ENCODE results near the gene HAUS5. TPM values are rescaled to one million over a fixed set of nuclear protein-coding genes. Genes with fewer than 3 reads are reported as not detected.

Gene HAUS5
- total RNA-seq, 1 donor from 2014 or later, result 5.3 TPM

DNA sequence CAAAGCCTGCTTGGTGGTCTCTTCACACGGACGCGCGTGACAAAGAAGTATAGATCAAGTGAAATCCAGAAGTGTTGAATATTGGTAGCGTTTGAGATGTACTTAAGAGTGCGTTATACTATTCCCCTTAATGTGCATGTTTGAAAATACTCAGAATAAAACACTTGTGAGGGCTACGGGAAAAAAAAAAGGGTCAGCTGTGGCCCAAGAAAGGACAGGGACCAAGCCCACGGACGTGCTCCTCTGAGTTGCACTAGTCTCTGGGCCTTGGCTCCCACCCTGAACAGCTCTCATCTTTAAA, 15.7 kb downstream of the HAUS5 start:
- Mint-ChIP-seq H3K27me3 (ENCODE audit: low read depth, unreplicated experiment) (no peaks in the 10 kb centered on the region), H3K4me3 (ENCODE audit: unreplicated experiment) (peak overlapping the region; percentile 100), H3K4me1 (ENCODE audit: low read depth, unreplicated experiment) (peaks cover 5% of the 10 kb centered on the region), H3K27ac (ENCODE audit: unreplicated experiment) (peak overlapping the region; percentile 98), H3K9me3 (ENCODE audit: unreplicated experiment) (no peaks in the 10 kb centered on the region), H3K36me3 (ENCODE audit: low read depth, unreplicated experiment) (peaks cover 3% of the 10 kb centered on the region)
- H3K4me1 ChIP-seq (ENCODE audit: insufficient read depth, low read length), result no peaks in the 10 kb centered on the region
- H3K27ac ChIP-seq (ENCODE audit: low read depth, low read length), result peak overlapping the region; percentile 53
- H3K9ac ChIP-seq (ENCODE audit: low read length), result peak overlapping the region; percentile 95
- H4K20me1 ChIP-seq (ENCODE audit: insufficient read depth, low read length), result no peaks in the 10 kb centered on the region
- H3K4me3 ChIP-seq (ENCODE audit: insufficient read depth, low read depth, low read length), result peak overlapping the region; percentile 79
- DNase-seq (ENCODE audit: low read depth), result no peak
- peaks cover 24% of the 10 kb centered on the region for H3K79me2 ChIP-seq (ENCODE audit: insufficient read depth, low read length)
- peak overlapping the region; percentile 69 for H2AFZ ChIP-seq (ENCODE audit: low read depth, low read length)
- TF ChIP-seq CTCF (IDR thresholded peaks at IDR 0.05; ENCODE audit: insufficient read depth, low read depth, low read length), result no peak
- no peak for TF ChIP-seq EZH2 (IDR thresholded peaks at IDR 0.05; ENCODE audit: insufficient read depth, low read length)
- peaks cover 18% of the 10 kb centered on the region for H3K36me3 ChIP-seq (ENCODE audit: insufficient read depth, low read length)
- no peaks in the 10 kb centered on the region for H3K9me3 ChIP-seq (ENCODE audit: insufficient read depth, low read depth, low read length)
- H3K27me3 ChIP-seq (ENCODE audit: insufficient read depth, low read length), result no peaks in the 10 kb centered on the region
- H3K4me2 ChIP-seq (ENCODE audit: low read length), result peak overlapping the region; percentile 99
- FAIRE-seq, result no peak

- peak; percentile 98 for DNase-seq (ENCODE audit: low read depth)
- Mint-ChIP-seq H3K4me3 (ENCODE audit: unreplicated experiment) (peak within 1 kb of the TSS; percentile 100), H3K27me3 (ENCODE audit: low read depth, unreplicated experiment) (no peaks in the 10 kb centered on the region), H3K27ac (ENCODE audit: unreplicated experiment) (peak within 1 kb of the TSS; percentile 98), H3K36me3 (ENCODE audit: low read depth, unreplicated experiment) (peaks cover 3% of the 10 kb centered on the region), H3K4me1 (ENCODE audit: low read depth, unreplicated experiment) (peaks cover 5% of the 10 kb centered on the region), H3K9me3 (ENCODE audit: unreplicated experiment) (no peaks in the 10 kb centered on the region)
- Histone ChIP-seq H3K27ac (ENCODE audit: low read depth, low read length) (peak within 1 kb of the TSS; percentile 81), H3K9ac (ENCODE audit: low read length) (peak within 1 kb of the TSS; percentile 95), H4K20me1 (ENCODE audit: insufficient read depth, low read length) (no peaks in the 10 kb centered on the region), H2AFZ (ENCODE audit: low read depth, low read length) (peak within 1 kb of the TSS; percentile 70), H3K36me3 (ENCODE audit: insufficient read depth, low read length) (peaks cover 19% of the 10 kb centered on the region), H3K4me2 (ENCODE audit: low read length) (peak within 1 kb of the TSS; percentile 99), H3K79me2 (ENCODE audit: insufficient read depth, low read length) (peaks cover 24% of the 10 kb centered on the region), H3K9me3 (ENCODE audit: insufficient read depth, low read depth, low read length) (no peaks in the 10 kb centered on the region), H3K4me1 (ENCODE audit: insufficient read depth, low read length) (no peaks in the 10 kb centered on the region), H3K27me3 (ENCODE audit: insufficient read depth, low read length) (no peaks in the 10 kb centered on the region), H3K4me3 (ENCODE audit: insufficient read depth, low read depth, low read length) (peak within 1 kb of the TSS; percentile 79)
- TF ChIP-seq EZH2 (IDR thresholded peaks at IDR 0.05; ENCODE audit: insufficient read depth, low read length) (no peak), CTCF (IDR thresholded peaks at IDR 0.05; ENCODE audit: insufficient read depth, low read depth, low read length) (no peak)
- FAIRE-seq, result peak; percentile 95
Observed at GRCh38 chr19:35628565-35629331, 16.2 kb downstream of the HAUS5 start, which contains the start of gene RBM42. Gene RBM42, plus strand, starts transcription at chr19:35629036. Its CDS starts 118 bp downstream, at chr19:35629154.

GRCh38 chr19:35629332-35629633, 16.7 kb downstream of the HAUS5 start:
- FAIRE-seq (no peak), DNase-seq (ENCODE audit: low read depth) (no peak)
- peak overlapping the region; percentile 99 for H3K4me2 ChIP-seq (ENCODE audit: low read length)
- Mint-ChIP-seq H3K4me3 (ENCODE audit: unreplicated experiment) (peak overlapping the region; percentile 100), H3K27me3 (ENCODE audit: low read depth, unreplicated experiment) (no peaks in the 10 kb centered on the region), H3K36me3 (ENCODE audit: low read depth, unreplicated experiment) (peaks cover 3% of the 10 kb centered on the region), H3K9me3 (ENCODE audit: unreplicated experiment) (no peaks in the 10 kb centered on the region), H3K4me1 (ENCODE audit: low read depth, unreplicated experiment) (peaks cover 5% of the 10 kb centered on the region), H3K27ac (ENCODE audit: unreplicated experiment) (peak overlapping the region; percentile 98)
- H3K79me2 ChIP-seq (ENCODE audit: insufficient read depth, low read length), result peaks cover 24% of the 10 kb centered on the region
- TF ChIP-seq EZH2 (IDR thresholded peaks at IDR 0.05; ENCODE audit: insufficient read depth, low read length), result no peak
- TF ChIP-seq CTCF (IDR thresholded peaks at IDR 0.05; ENCODE audit: insufficient read depth, low read depth, low read length), result no peak
- no peaks in the 10 kb centered on the region for H4K20me1 ChIP-seq (ENCODE audit: insufficient read depth, low read length)
- no peaks in the 10 kb centered on the region for H3K4me1 ChIP-seq (ENCODE audit: insufficient read depth, low read length)
- peak overlapping the region; percentile 70 for H2AFZ ChIP-seq (ENCODE audit: low read depth, low read length)
- peak overlapping the region; percentile 81 for H3K27ac ChIP-seq (ENCODE audit: low read depth, low read length)
- no peaks in the 10 kb centered on the region for H3K9me3 ChIP-seq (ENCODE audit: insufficient read depth, low read depth, low read length)
- no peaks in the 10 kb centered on the region for H3K27me3 ChIP-seq (ENCODE audit: insufficient read depth, low read length)
- H3K9ac ChIP-seq (ENCODE audit: low read length), result peak overlapping the region; percentile 95
- H3K4me3 ChIP-seq (ENCODE audit: insufficient read depth, low read depth, low read length), result peak overlapping the region; percentile 79
- peaks cover 20% of the 10 kb centered on the region for H3K36me3 ChIP-seq (ENCODE audit: insufficient read depth, low read length)

All from astrocyte (in vitro differentiated cells and primary cell).